ENCODE results near the gene SPATA31E1. TPM values are rescaled to one million over a fixed set of nuclear protein-coding genes. Genes with fewer than 3 reads are reported as not detected.

The SPATA31E1 gene
- polyA plus RNA-seq, 1 experiment: not detected

- ChIA-PET CTCF (interaction anchor here (1.3 kb wide), 1 partner anchor 9 kb away, joined by 3 read pairs; no protein-coding TSS in a partner anchor), POLR2A (interaction anchor here (0.6 kb wide), 1 partner anchor 118 kb away, joined by 6 read pairs; no protein-coding TSS in a partner anchor)
- no peak for TF ChIP-seq CTCF (IDR thresholded peaks at IDR 0.05; ENCODE audit: insufficient read depth, low read depth, low read length)
- no peak overlapping the region for H3K4me3 ChIP-seq (ENCODE audit: low read depth, low read length)
- H3K36me3 ChIP-seq (ENCODE audit: control insufficient read depth, insufficient read depth, low read length): no peaks in the 10 kb centered on the region
- 0 out of 2 replicates have a peak, but pooled peaks cover 3% of the 10 kb centered on the region for H3K27me3 ChIP-seq (ENCODE audit: control insufficient read depth, insufficient read depth, low read length)
- DNase-seq (ENCODE audit: low read depth): no peak
Measured at GRCh38 chr9:87885484-87886189, 3.0 kb downstream of the SPATA31E1 start.

- no peaks in the 10 kb centered on the region for H3K36me3 ChIP-seq (ENCODE audit: control insufficient read depth, insufficient read depth, low read length)
- CTCF ChIA-PET: interaction anchor here (1.3 kb wide), 1 partner anchor 8 kb away, joined by 3 read pairs; no protein-coding TSS in a partner anchor
- POLR2A ChIA-PET: no interaction called here
- TF ChIP-seq CTCF (IDR thresholded peaks at IDR 0.05; ENCODE audit: insufficient read depth, low read depth, low read length): no peak
- no peak for DNase-seq (ENCODE audit: low read depth)
- 0 out of 2 replicates have a peak, but pooled peaks cover 3% of the 10 kb centered on the region for H3K27me3 ChIP-seq (ENCODE audit: control insufficient read depth, insufficient read depth, low read length)
- no peak overlapping the region for H3K4me3 ChIP-seq (ENCODE audit: low read depth, low read length)
Measured at GRCh38 chr9:87886210-87886932, 3.7 kb downstream of the SPATA31E1 start.

- Histone ChIP-seq H3K27me3 (ENCODE audit: control insufficient read depth, insufficient read depth, low read length) (0 out of 2 replicates have a peak, but pooled peaks cover 3% of the 10 kb centered on the region), H3K36me3 (ENCODE audit: control insufficient read depth, insufficient read depth, low read length) (no peaks in the 10 kb centered on the region), H3K4me3 (ENCODE audit: low read depth, low read length) (no peak overlapping the region)
- no peak for DNase-seq (ENCODE audit: low read depth)
- POLR2A ChIA-PET: no interaction called here
- no peak for TF ChIP-seq CTCF (IDR thresholded peaks at IDR 0.05; ENCODE audit: insufficient read depth, low read depth, low read length)
- CTCF ChIA-PET: no interaction called here
Measured at GRCh38 chr9:87886933-87887505, 4.3 kb downstream of the SPATA31E1 start.

- no peak for DNase-seq (ENCODE audit: low read depth)
- H3K36me3 ChIP-seq (ENCODE audit: control insufficient read depth, insufficient read depth, low read length): no peaks in the 10 kb centered on the region
- CTCF ChIA-PET: interaction anchor here (1.0 to 1.3 kb wide), 2 partner anchors 9 to 203 kb away, joined by 3 read pairs; no protein-coding TSS in a partner anchor
- H3K27me3 ChIP-seq (ENCODE audit: control insufficient read depth, insufficient read depth, low read length): 0 out of 2 replicates have a peak, but pooled peaks cover 3% of the 10 kb centered on the region
- POLR2A ChIA-PET: no interaction called here
- TF ChIP-seq CTCF (IDR thresholded peaks at IDR 0.05; ENCODE audit: insufficient read depth, low read depth, low read length): no peak
- H3K4me3 ChIP-seq (ENCODE audit: low read depth, low read length): no peak overlapping the region
Measured at GRCh38 chr9:87887661-87888480, 5.2 kb downstream of the SPATA31E1 start.

All from BJ (cell line).